GM23248 (cell line): ENCODE results near the gene COX5A.

Source experiments
- EZH2 ChIP-seq: fragments of 200-600 bp; sonication (generic); IDR thresholded peaks from 2 replicates; pipeline ENCODE4 v1.6.1; 2018; ENCODE audit warnings: antibody characterized with exemption, mild to moderate bottlenecking; ENCODE audit not compliant: insufficient read depth, poor library complexity, severe bottlenecking
- EZH2phosphoT487 ChIP-seq: fragments of 200-600 bp; sonication (generic); IDR thresholded peaks from 2 replicates; pipeline ENCODE4 v1.6.1; 2018; ENCODE audit warnings: antibody characterized with exemption, moderate library complexity, mild to moderate bottlenecking, low read depth; ENCODE audit not compliant: insufficient read depth

DNA sequence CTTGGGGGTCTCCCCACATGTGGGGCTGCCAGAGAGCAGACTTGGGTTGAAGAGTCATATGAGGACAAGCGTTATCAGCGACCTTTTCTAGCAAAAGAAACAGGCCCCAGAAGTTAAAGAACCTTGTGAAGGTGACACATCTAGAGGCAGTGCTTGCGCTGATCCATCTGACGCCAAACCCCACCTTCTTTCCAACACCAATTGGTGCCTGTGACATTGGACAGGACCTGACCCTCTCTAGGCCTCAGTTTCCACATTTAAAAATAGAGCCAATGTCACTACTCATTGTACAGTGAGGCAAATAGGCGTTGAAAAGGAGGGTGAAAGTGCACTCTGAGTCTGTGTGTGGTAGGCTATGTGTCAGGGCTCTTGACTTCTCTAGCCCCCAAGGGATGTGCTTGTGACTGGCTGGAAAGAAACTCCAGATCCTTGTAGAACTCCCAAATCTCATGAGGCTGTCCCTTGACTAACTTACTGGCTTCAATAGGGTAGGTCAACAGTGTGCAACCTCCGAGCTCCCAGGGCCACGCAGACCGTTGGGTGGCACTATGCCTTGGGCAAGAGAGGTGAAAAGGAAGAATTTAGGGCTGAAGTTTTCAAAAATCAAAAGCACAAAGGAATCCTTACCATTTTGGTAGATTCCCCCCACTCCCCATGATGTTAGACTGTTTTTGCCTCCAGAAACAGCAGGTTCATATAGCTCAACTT lies 30.6 kb downstream of the COX5A start:
- no peak for TF ChIP-seq EZH2
- no peak for TF ChIP-seq EZH2phosphoT487
